Kidney tubule cell (primary cell): ENCODE results near the gene IP6K2.
A peak's percentile ranks its signal among the peaks of the same experiment; 100 is the strongest.

Experiments
- DNase-seq: peaks from one replicate; pipeline ENCODE4 v3.0.0-alpha.2; 2018; ENCODE audit warnings: low spot score

Gene IP6K2

DNA sequence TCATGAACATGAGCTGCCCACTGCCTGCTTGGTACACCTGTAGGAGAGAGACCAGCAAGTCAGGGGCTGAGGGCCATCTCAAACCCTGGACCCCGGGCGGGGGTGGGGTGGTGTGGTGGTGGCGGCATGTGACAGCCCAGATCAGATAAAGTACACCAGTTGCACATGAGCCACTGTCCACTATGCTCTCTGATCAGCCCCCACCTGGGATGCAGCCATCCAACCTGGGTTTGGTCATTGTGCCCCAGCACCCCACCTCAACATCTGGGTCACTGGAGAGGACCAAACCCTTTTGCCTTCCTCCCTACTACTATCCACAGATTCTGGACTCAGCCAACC, 28.3 kb downstream of the IP6K2 start:
- DNase-seq, result no peak

DNA sequence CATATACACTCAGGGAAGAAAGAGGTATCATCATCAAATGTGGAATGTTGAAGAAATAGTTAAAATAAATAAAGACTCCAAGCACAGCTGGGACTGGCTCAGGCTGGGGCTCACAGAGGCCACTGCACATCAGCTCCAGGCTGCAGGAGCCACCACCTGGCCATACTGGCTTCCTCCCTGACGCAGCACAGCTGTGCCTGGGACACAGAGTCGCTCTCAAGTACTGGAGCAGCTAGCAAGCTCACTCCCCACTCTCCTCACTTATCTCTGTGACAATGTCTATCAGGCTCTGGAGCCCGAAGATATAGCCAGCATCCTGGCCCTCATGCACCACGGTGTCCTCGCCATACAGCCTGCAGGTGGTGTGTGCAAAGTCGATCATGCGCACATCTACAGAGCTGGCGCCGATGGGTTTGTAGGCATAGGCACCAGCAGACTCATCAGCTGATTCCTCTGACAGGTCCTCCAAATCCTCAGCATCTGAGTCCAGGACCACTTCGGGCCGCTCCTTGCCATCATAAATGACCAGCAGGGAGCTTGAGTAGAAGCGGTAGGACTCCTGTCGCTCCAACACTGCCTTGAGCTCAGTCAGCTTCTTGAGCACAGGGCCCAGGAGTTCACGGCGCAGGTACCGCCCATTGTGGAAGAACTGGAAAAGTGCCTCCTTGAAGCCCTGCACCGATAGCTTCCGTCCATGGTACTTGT, 28.8 kb downstream of the IP6K2 start:
- DNase-seq, result no peak

GRCh38 chr3:48687220-48687678, 29.8 kb downstream of the IP6K2 start:
- DNase-seq, result no peak

GRCh38 chr3:48686538-48687219, 30.3 kb downstream of the IP6K2 start:
- no peak for DNase-seq

DNA sequence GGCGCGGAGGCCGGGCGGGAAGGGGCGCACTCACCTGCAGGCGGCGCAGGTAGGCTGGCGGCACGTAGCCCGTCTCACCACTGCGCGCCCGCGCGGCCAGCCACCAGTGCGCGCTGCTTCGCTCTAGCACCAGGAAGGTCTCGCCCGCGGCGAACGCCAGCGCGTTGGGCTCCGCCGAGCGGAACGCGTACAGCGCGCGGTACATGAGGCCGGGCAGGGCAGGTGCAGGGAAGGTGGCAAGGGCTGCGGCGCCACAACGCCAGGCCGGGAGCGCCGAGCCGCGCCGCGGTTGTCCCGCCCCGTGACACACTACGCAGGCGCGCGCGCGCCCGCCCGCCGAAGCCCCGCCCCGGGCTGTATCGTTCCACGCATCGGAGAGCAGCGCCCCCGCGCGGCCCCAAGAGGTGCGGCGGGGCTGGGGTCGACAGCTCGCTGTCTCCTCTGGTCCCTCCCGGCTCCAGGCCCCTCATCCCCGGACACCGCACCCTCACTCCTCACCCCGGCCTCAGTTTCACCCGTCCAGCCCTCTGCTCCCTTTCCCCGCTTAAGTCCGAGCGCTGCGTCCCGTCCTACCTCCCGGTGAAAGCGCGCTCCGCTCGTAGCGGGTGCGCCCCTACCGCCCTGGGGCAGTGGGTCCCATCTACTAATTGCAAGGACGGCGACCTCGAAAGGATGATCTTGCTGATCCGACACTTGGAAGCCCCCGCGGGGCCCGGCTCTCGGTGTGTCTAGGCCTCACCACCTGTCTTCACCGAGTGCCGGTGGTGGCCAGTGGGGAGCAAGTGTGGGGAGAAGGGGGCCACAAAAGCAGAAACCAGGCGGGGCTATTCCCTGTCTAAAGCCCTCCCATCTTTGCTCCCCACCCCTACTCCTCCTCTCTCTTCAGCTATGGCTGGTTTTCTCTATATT, 31.2 kb downstream of the IP6K2 start, which contains the start of gene NCKIPSD:
TSS of gene NCKIPSD (minus strand) at position 313 of the 909 bp plus-strand sequence. CDS start at position 205, 108 bp downstream.
- DNase-seq, result peak; percentile 88

DNA sequence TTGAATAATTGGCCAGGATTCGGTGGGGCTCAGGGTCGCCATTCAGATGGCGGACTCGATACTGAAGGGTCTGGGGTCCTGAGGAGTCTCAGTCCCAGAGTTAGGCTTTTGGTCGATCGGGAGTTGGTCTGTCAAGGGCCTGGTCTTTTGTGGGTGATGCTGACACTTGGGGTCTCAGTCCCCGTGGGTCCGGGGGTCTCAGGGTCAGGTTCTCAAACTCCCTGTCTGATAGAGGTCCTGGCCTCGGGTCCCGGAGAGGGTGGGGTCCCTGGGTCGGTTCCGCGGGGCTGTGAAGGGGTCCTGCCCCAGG, 31.8 kb downstream of the IP6K2 start:
- no peak for DNase-seq

GRCh38 chr3:48684480-48685143, 32.4 kb downstream of the IP6K2 start:
- no peak for DNase-seq

DNA sequence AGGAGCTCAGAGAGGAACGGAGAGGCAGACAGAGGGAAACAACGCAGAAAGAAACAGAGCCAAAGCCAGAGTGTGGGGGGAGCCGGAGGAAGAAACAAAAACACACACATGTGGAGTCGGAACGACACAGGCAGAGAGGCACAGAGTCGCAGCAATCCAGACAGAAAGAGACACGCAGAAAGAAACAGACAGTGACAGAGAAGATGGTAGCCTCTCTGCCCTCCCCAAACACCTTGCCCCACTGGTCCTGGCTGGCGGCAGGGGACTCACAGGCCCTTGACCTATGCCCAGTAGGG, 33.0 kb downstream of the IP6K2 start:
- no peak for DNase-seq

DNA sequence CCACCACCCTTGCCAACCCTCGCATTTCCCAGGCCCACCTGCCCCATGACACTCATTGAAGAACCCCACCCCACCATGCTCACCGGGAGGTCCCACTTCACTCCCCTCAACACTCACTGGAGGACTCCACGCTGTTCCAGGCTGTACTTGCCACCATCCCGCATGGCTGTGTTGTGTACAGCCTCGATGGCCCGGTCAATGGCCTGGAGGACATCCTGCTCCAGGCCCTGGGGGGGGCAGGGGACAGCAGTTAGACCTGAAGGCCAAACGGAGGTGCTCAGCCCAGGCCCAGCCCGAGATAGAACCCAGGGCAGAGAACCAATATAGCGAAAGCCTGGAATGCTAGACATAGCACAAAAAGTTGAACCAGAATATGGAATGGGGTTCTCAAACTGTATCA, 34.2 kb downstream of the IP6K2 start:
- DNase-seq, result no peak

- no peak for DNase-seq
These were observed 34.9 kb downstream of the IP6K2 start for GRCh38 chr3:48681974-48682610.

- DNase-seq, result no peak
These were observed 35.5 kb downstream of the IP6K2 start for GRCh38 chr3:48681541-48681880.

DNA sequence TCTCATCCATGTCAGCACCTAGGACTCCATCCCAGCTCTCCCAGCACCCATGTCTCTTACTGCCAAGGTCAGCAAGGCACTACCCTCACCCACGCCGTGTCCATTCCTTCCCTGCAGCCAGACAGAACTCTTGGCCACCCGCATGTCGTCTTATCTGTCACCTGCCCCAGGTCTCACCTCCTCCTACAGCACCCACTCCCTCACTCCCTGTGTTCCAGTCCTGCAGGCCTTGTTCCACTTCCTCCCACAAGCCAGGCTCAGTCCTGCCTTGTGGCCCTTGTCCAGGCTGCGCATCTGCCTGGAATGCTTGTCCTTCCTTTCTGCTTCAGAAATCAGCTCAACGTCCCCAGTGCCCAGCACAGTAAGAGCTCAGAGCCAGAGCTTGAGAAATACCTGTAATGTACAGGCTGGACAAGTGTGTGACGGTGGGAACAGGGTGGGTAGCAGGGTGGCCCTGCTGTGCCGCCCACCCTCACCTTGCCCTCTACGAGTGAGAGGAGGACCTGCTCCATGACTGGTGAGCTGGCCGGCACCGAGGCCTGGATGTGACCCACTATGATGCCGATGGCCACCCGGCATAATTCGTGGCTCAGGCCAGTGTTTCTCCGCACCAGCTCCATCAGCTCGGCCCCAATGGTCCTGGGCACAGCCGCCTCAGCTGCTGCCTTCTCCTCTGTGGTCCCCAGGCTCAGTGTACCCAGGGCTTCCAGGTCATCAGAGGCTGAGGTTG, 36.0 kb downstream of the IP6K2 start:
- no peak for DNase-seq

DNA sequence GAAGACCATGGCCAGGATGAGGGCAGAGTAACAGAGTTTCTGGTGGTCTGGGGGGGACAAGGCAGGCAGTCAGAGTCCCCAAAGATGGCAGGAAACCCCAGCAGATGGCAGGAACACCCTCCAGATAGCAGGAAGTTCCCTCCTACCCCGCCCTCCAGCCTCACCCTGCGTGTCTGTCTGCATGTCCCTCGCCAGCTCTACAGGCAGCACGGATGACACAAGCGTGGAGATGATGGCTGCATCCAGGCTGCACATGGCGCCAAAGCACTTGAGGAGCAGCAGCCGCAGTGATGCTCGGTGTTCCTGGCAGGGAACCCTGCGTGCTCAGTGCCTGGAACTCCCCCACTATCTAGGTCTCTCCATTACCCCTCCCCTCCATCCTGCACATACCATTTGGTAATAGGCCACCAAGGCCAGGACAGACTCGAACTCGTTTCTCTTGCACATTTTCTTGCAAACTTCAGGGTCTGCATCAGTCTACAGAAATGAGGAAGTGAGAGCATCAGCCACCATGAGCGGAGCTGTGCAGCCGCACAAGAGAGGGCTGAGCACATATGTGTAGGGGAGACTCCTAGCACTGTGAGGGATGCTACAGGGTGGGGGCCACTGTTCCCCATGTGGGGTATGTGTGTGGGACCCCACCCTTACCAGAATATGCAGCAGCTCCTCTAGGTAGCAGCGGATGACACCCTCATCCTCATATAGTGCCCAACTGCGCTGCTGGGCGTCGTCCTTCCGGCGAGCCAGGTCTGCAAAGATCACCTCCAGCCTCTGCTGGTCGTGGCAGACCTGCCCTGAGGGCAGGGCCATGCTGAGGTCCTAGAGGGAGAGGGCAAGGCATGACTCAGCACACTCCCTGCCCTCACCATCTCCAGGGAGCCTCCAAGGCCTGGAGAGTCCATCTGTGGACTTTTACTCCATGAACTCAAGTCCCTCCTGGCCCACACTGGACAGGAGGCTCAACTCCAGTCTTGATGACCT, 37.3 kb downstream of the IP6K2 start:
- DNase-seq, result no peak

- DNase-seq, result no peak
These were observed 38.2 kb downstream of the IP6K2 start for GRCh38 chr3:48678566-48679380.

DNA sequence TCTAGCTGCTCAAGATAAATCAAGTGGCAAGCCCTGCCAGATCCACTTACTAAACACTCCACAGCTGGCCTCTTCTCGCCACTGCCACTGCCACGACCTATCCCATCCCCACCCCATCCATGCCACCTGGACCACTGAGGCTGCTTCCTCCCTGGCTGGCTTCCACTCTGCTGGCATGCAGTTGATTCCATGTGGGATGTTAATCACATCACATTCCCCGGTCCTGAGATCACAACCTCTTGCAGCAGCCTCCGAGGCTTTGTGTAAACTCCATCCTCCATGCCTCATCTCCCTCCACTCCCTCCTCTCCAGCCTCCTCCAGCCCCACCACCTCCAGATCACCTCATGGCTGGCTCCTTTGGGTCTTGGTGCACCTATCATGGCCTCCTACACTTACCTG, 39.0 kb downstream of the IP6K2 start:
- DNase-seq, result peak; percentile 57

- DNase-seq, result no peak
These were observed 42.5 kb downstream of the IP6K2 start for GRCh38 chr3:48674505-48674904.

DNA sequence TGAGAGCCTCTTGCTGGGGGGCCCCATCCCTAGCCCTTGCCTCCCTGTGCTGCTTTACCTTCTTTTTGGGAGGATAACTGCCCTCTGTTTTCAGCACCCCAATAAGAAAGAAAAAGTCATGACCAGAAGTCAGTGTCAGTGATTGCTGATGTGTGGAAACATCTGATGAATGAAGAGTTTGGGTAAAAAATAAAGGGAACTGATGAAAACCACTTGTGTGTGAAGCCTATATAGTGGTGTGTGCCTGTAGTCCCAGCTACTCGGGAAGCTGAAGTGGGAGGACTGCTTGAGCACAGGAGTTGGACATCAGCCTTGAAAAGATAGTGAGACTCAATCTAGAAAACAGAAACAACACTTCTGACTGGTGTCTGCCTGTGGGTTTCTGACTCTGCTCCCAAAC, 44.5 kb downstream of the IP6K2 start:
- DNase-seq, result no peak

DNA sequence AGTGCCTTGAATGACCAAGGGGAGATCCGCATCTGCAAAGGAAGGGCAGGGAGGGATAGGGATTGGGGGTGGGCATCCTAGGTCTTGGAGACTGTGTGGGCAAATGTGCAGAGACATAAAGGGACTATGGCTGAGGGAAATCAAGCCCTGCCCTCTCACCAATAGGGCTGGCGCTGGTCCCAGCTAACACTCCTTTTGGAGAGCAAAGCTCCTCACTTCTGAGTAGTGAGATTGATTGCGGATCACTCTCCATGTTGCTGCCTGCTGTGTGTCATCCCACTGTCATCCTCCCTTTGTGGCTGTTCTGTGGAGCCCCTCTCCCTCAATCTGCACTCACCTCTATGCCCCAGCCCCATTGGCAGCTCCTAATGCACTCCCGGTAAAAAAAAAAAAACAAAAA, 52.1 kb downstream of the IP6K2 start:
- no peak for DNase-seq

GRCh38 chr3:48664313-48664644, 52.7 kb downstream of the IP6K2 start:
- no peak for DNase-seq
